K562 (cell line): ENCODE measurements around the gene HOXA11. TPM values are rescaled to one million over a fixed set of nuclear protein-coding genes. Genes with fewer than 3 reads are reported as not detected.

ENCODE experiments used
- ATAC-seq: fragments of 200-7000 bp; cut with Tn5 transposase; 3 replicates; pipeline ENCODE4 v1.9.1; 2020; ENCODE audit warnings: moderate library complexity
- BruUV-seq: library from RNA; stranded (reverse); fragments of 400-500 nt; replicated peaks from 2 replicates; lab custom pipeline; 2021; lab: Mats Ljungman, UMichigan
- CTCF ChIA-PET: fragments of 300-600 bp; formaldehyde crosslinking; extraction: SDS; loops from one replicate; lab custom pipeline; 2021; ENCODE audit warnings: low intra/inter-chr PET ratio; lab: Yijun Ruan, JAX
- POLR2A ChIA-PET: fragments of 300-600, 350-650 bp; sonication (Branson Sonifier 250); formaldehyde crosslinking; extraction: SDS; loops from one replicate; lab custom pipeline; 2021; ENCODE audit warnings: antibody characterized with exemption, inconsistent platforms; lab: Yijun Ruan, JAX
- DNase-seq, 4 experiments: peaks; one replicate each; pipeline versions ENCODE4 v3.0.0 to v3.0.0-alpha.2; 2011 to 2018; ENCODE audit warnings: low spot score in 3 of 4, mixed read lengths in 3 of 4; ENCODE audit errors: extremely low read depth in 1 of 4
- FAIRE-seq: peaks from 2 replicates; lab custom pipeline; 2011; peaks lifted over from hg19 to GRCh38; lab: Jason Lieb, UNC
- H2AFZ ChIP-seq: 2 replicates; pipeline ENCODE4 v1.6.0; 2011; ENCODE audit warnings: low read depth, low read length, control low read depth, inconsistent platforms
- H3K27ac ChIP-seq: fragments of 200-600 bp; 3 replicates; pipeline ENCODE4 v1.8.0; 2011; ENCODE audit warnings: low read depth, mild to moderate bottlenecking, control low read depth, inconsistent platforms, low read length, moderate library complexity, mixed read lengths; ENCODE audit errors: extremely low read depth
- H3K27me3 ChIP-seq, 2 experiments: fragments of 300-600 bp in 1 of 2; 2 replicates in 1 of 2; 3 replicates in 1 of 2; pipeline versions ENCODE4 v1.6.0 to v1.8.0; 2011; ENCODE audit warnings: inconsistent platforms in 2 of 2, low read length in 2 of 2, mild to moderate bottlenecking in 1 of 2, mixed read lengths in 1 of 2, moderate library complexity in 1 of 2; ENCODE audit not compliant: control insufficient read depth in 2 of 2, insufficient read depth in 2 of 2
- H3K36me3 ChIP-seq: fragments of 300-600 bp; 3 replicates; pipeline ENCODE4 v1.8.0; 2011; ENCODE audit warnings: mild to moderate bottlenecking, low read length, inconsistent platforms; ENCODE audit not compliant: control insufficient read depth, insufficient read depth
- H3K4me1 ChIP-seq, 2 experiments: fragments of 200-600 bp in 1 of 2; replicated peaks in 1 of 2; 2 replicates in 1 of 2; 3 replicates in 1 of 2; pipeline versions ENCODE4 v1.5.1 to v1.8.0; 2011; ENCODE audit warnings: inconsistent platforms in 2 of 2, low read length in 2 of 2, mild to moderate bottlenecking in 1 of 2, mixed read lengths in 1 of 2, moderate library complexity in 1 of 2; ENCODE audit not compliant: control insufficient read depth in 2 of 2, insufficient read depth in 2 of 2
- H3K4me2 ChIP-seq: 2 replicates; pipeline ENCODE4 v1.6.1; 2011; ENCODE audit warnings: low read length, control low read depth, inconsistent platforms, mixed read lengths; ENCODE audit not compliant: insufficient read depth
- H3K4me3 ChIP-seq: fragments of 200-600 bp; sonication (generic), shearing (Covaris generic); 2 replicates; pipeline ENCODE4 v1.5.1; 2016; ENCODE audit warnings: control low read depth, inconsistent platforms
- H3K79me2 ChIP-seq: fragments of 200-600 bp; 3 replicates; pipeline ENCODE4 v1.8.0; 2011; ENCODE audit warnings: low read length, inconsistent platforms; ENCODE audit not compliant: control insufficient read depth, insufficient read depth
- H3K9ac ChIP-seq, 2 experiments: 2 replicates each; pipeline versions ENCODE4 v1.6.0 to v1.6.1; 2011; ENCODE audit warnings: low read depth in 2 of 2, low read length in 2 of 2, control low read depth in 1 of 2, inconsistent platforms in 1 of 2, mild to moderate bottlenecking in 1 of 2, mixed read lengths in 1 of 2; ENCODE audit not compliant: insufficient read depth in 1 of 2
- H3K9me1 ChIP-seq: one replicate; pipeline ENCODE4 v1.6.0; 2011; ENCODE audit warnings: inconsistent platforms, mild to moderate bottlenecking, low read length, moderate library complexity; ENCODE audit not compliant: control insufficient read depth, insufficient read depth
- H3K9me3 ChIP-seq: replicated peaks from 2 replicates; pipeline ENCODE4 v1.5.1; 2011; ENCODE audit warnings: low read depth, low read length, inconsistent platforms; ENCODE audit not compliant: control insufficient read depth, insufficient read depth
- H4K20me1 ChIP-seq: replicated peaks from 2 replicates; pipeline ENCODE4 v1.6.1; 2011; ENCODE audit warnings: low read length, inconsistent platforms, mixed read lengths; ENCODE audit not compliant: control insufficient read depth, insufficient read depth
- HMGXB4 ChIP-seq: sonication (generic); formaldehyde crosslinking; IDR thresholded peaks from 2 replicates; pipeline ENCODE4 v1.8.1; 2023; ENCODE audit warnings: mild to moderate bottlenecking, missing genetic modification reagents
- ILF3 ChIP-seq: fragments of 450-650 bp; IDR thresholded peaks from 2 replicates; pipeline ENCODE4 v1.6.1; 2018; ENCODE audit warnings: antibody characterized with exemption, mild to moderate bottlenecking, moderate library complexity, borderline replicate concordance
- KLF16 ChIP-seq: IDR thresholded peaks from 2 replicates; pipeline ENCODE4 v1.6.1; 2016; ENCODE audit warnings: antibody characterized with exemption
- MYC ChIP-seq, 2 experiments: fragments of 250-450 bp in 1 of 2; sonication (Bioruptor Pico) in 1 of 2; IDR thresholded peaks; 2 replicates each; pipeline versions ENCODE4 v1.5.1 to v1.6.1; 2012 to 2021; ENCODE audit warnings: low read depth in 2 of 2, borderline replicate concordance in 1 of 2, improper control_type of control experiment in 1 of 2, low read length in 1 of 2, mild to moderate bottlenecking in 1 of 2, moderate library complexity in 1 of 2
- RAD21 ChIP-seq, 2 experiments: fragments of 250-450 bp in 1 of 2; fragments of 450-650 bp in 1 of 2; sonication (Bioruptor Pico) in 1 of 2; formaldehyde crosslinking in 1 of 2; IDR thresholded peaks in 1 of 2; conservative IDR thresholded peaks in 1 of 2; 2 replicates each; pipeline versions ENCODE4 v1.4.0 to v1.8.0; 2020 to 2022; ENCODE audit warnings: mild to moderate bottlenecking in 2 of 2, moderate library complexity in 1 of 2
- SFPQ ChIP-seq: fragments of 200-400 bp; formaldehyde crosslinking; IDR thresholded peaks from 2 replicates; pipeline ENCODE4 v1.6.1; 2017; ENCODE audit warnings: mild to moderate bottlenecking, low read depth, low read length, moderate library complexity
- ZBTB49 ChIP-seq: sonication (generic); formaldehyde crosslinking; IDR thresholded peaks from 2 replicates; pipeline ENCODE4 v1.8.0; 2022; ENCODE audit warnings: missing genetic modification reagents, mild to moderate bottlenecking, borderline replicate concordance
- ZC3H8 ChIP-seq: fragments of 450-650 bp; IDR thresholded peaks from 2 replicates; pipeline ENCODE4 v1.6.1; 2017
- ZFP36 ChIP-seq: fragments of 150-350 bp; IDR thresholded peaks from 2 replicates; pipeline ENCODE4 v1.6.1; 2018; ENCODE audit warnings: low read length, low read depth; ENCODE audit not compliant: partially characterized antibody
- ZNF740 ChIP-seq, 3 experiments: fragments of 200-800 bp in 1 of 3; sonication (Bioruptor generic) in 1 of 3; sonication (generic) in 1 of 3; formaldehyde crosslinking in 1 of 3; IDR thresholded peaks; 2 replicates each; pipeline versions ENCODE4 v1.6.1 to v1.8.0; 2016 to 2022; ENCODE audit warnings: mild to moderate bottlenecking in 2 of 3, missing compliant biosample characterization in 2 of 3, missing genetic modification characterization in 2 of 3, missing genetic modification reagents in 1 of 3
- ZNF766 ChIP-seq: fragments of 200-800 bp; sonication (Bioruptor generic); conservative IDR thresholded peaks from 2 replicates; pipeline ENCODE4 v1.6.1; 2016; ENCODE audit warnings: missing genetic modification characterization, missing compliant biosample characterization
- WGBS: fragments of 100-300 bp; shearing (Covaris generic); methylation state at CpG from one replicate; pipeline ENCODE4 v1.1.6; 2016; ENCODE audit warnings: low coverage, mixed read lengths; ENCODE audit not compliant: insufficient coverage; ENCODE audit errors: missing lambda C conversion rate; 5-methylcytosine and 5-hydroxymethylcytosine counted together
- in situ Hi-C: fragments of 300-500 bp; cut with MboI; formaldehyde crosslinking; loops from 4 replicates; pipeline ENCODE4 v1.15.0; 2018; ENCODE audit warnings: inconsistent platforms, mixed read lengths
- intact Hi-C: fragments of 100-400 bp; cut with micrococcal nuclease; formaldehyde crosslinking; loops from 2 replicates; pipeline ENCODE4 v1.14.2; 2022
- polyA plus RNA-seq, 8 experiments: library from polyadenylated mRNA; depleted of rRNA in 4 of 8; stranded (reverse) in 5 of 8; unstranded in 3 of 8; fragments of >200 nt; fragmentation: Nextera tagmentation in 2 of 8; fragmentation: Illumina TruSeq in 1 of 8; extraction: Ambion mirVana in 2 of 8; extraction: Trizol in 1 of 8; gene quantifications; 2 replicates each; pipeline versions ENCODE4 v1.2.1 to v1.2.3, GENCODE V29; 2011 to 2014; ENCODE audit warnings: inconsistent platforms in 1 of 8, missing spikeins in 1 of 8
- total RNA-seq, 7 experiments: library from RNA; depleted of rRNA in 6 of 7; stranded (reverse); fragments of >200 nt in 6 of 7; fragmentation: Illumina TruSeq in 2 of 7; extraction: Trizol in 2 of 7; gene quantifications; 2 replicates each; pipeline versions ENCODE4 v1.2.1 to v1.2.3, GENCODE V29; 2011 to 2021; ENCODE audit warnings: low replicate concordance in 1 of 7

HOXA11 gene
- total and polyA plus RNA-seq, 9 of the 15 experiments (the other 6 are each of a cell fraction or from before 2014, with no cell fraction given) = not detected

- Histone ChIP-seq H3K27me3 (peaks cover 20 to 83% of the 10 kb centered on the region in 2 experiments; a peak in 4 of 5 replicates), H3K9me1 (no peaks in the 10 kb centered on the region), H3K9me3 (no peaks in the 10 kb centered on the region), H3K4me3 (no peak overlapping the region), H3K9ac (no peak overlapping the region), H3K79me2 (no peaks in the 10 kb centered on the region), H3K4me2 (no peak overlapping the region), H3K4me1 (peaks cover 0 to 18% of the 10 kb centered on the region in 2 experiments; a peak in 2 of 5 replicates), H3K27ac (no peak overlapping the region), H3K36me3 (no peaks in the 10 kb centered on the region), H2AFZ (no peak overlapping the region), H4K20me1 (no peaks in the 10 kb centered on the region)
- no TSS peak for BruUV-seq
- intact Hi-C loops (no loop called here), in situ Hi-C loops (loop anchor here (25.0 kb wide), 3 partner anchors 645 to 1270 kb away; no protein-coding TSS in a partner anchor)
- no peak for FAIRE-seq
- ATAC-seq = no peak
- CTCF ChIA-PET = no interaction called here
- WGBS = 14% methylated on average over 28 of the region's 30 CpGs
- POLR2A ChIA-PET = interaction anchor here (0.6 kb wide), 1 partner anchor 510 kb away, joined by 4 read pairs; no protein-coding TSS in a partner anchor
- no peak for DNase-seq
- TF ChIP-seq ZNF740 (CRISPR knock-in tag; IDR thresholded peaks at IDR 0.05) (no peak), ZNF740 (tag; IDR thresholded peaks at IDR 0.05) (no peak), RAD21 (CRISPR knock-in tag; conservative IDR thresholded peaks at IDR 0.05 in 1 of 2, IDR thresholded peaks at IDR 0.05 in 1 of 2) (no peak), ZFP36 (no peak), SFPQ (no peak), ILF3 (no peak), HMGXB4 (CRISPR knock-in tag) (no peak), KLF16 (no peak), ZBTB49 (CRISPR knock-in tag) (no peak), ZNF766 (CRISPR knock-in tag) (no peak), MYC (IDR thresholded peaks at IDR 0.05; ENCODE audit: low read depth, low read length) (no peak), MYC (CRISPR knock-in tag; IDR thresholded peaks at IDR 0.05; ENCODE audit: borderline replicate concordance, low read depth) (no peak), ZC3H8 (no peak)
Measured at GRCh38 chr7:27156916-27157701, 27.9 kb downstream of the HOXA11 start.
